ENCODE measurements around the gene CYTH3.
A peak's percentile ranks its signal among the peaks of the same experiment; 100 is the strongest.

CYTH3 gene

GRCh38 chr7:6167587-6168476 is 104.6 kb downstream of the CYTH3 start:
- no peak for DNase-seq

GRCh38 chr7:6167004-6167551 is 105.3 kb downstream of the CYTH3 start:
- no peak for DNase-seq

GRCh38 chr7:6166443-6166891 is 106.0 kb downstream of the CYTH3 start:
- DNase-seq, result no peak

GRCh38 chr7:6165521-6166320 is 106.7 kb downstream of the CYTH3 start:
- no peak for DNase-seq

GRCh38 chr7:6165075-6165474 is 107.3 kb downstream of the CYTH3 start:
- no peak for DNase-seq

GRCh38 chr7:6164491-6164890 is 107.9 kb downstream of the CYTH3 start:
- no peak for DNase-seq

GRCh38 chr7:6164010-6164409 is 108.4 kb downstream of the CYTH3 start:
- no peak for DNase-seq

GRCh38 chr7:6163402-6163801 is 109.0 kb downstream of the CYTH3 start:
- DNase-seq, result no peak

GRCh38 chr7:6162650-6163366 is 109.6 kb downstream of the CYTH3 start:
- DNase-seq, result no peak

- DNase-seq, result no peak
Measured at GRCh38 chr7:6162331-6162620, 110.1 kb downstream of the CYTH3 start.

GRCh38 chr7:6161463-6162330 is 110.7 kb downstream of the CYTH3 start:
- no peak for DNase-seq

- peak in 42 of 58 donors; percentile 17 to 71 (median 39) for DNase-seq
Measured at GRCh38 chr7:6160191-6160623, 112.2 kb downstream of the CYTH3 start.

- DNase-seq, result no peak
Measured at GRCh38 chr7:6159524-6160031, 112.8 kb downstream of the CYTH3 start.

GRCh38 chr7:6159097-6159483 is 113.3 kb downstream of the CYTH3 start:
- DNase-seq, result no peak

- DNase-seq, result peak in 22 of 58 donors; percentile 16 to 63 (median 36)
Measured at GRCh38 chr7:6158424-6159096, 113.9 kb downstream of the CYTH3 start.

GRCh38 chr7:6157685-6158423 is 114.6 kb downstream of the CYTH3 start:
- no peak for DNase-seq

- no peak for DNase-seq
Measured at GRCh38 chr7:6156734-6157133, 115.7 kb downstream of the CYTH3 start.

- no peak for DNase-seq
Measured at GRCh38 chr7:6155596-6155995, 116.8 kb downstream of the CYTH3 start.

Measured in anterior cingulate cortex (tissue), 58 donors.